IMR-90 (cell line): ENCODE results near the gene RADIL. TPM values are rescaled to one million over a fixed set of nuclear protein-coding genes. Genes with fewer than 3 reads are reported as not detected.

Source experiments
- ATAC-seq: fragments of 200-7000 bp; cut with Tn5 transposase; 2 replicates; pipeline ENCODE4 v1.9.1; 2020; ENCODE audit warnings: low read depth, mild to moderate bottlenecking, moderate library complexity
- BruUV-seq: library from RNA; stranded (reverse); fragments of 400-500 nt; replicated peaks from 2 replicates; lab custom pipeline; 2021; lab: Mats Ljungman, UMichigan
- CTCF ChIA-PET: fragments of 300-600 bp; formaldehyde crosslinking; extraction: SDS; loops from one replicate; lab custom pipeline; 2021; ENCODE audit warnings: antibody characterized with exemption; lab: Yijun Ruan, JAX
- POLR2A ChIA-PET: fragments of 300-600 bp; sonication (Branson Sonifier 250); formaldehyde crosslinking; loops from one replicate; lab custom pipeline; 2022; ENCODE audit warnings: antibody characterized with exemption; ENCODE audit not compliant: unreplicated experiment; lab: Charles Lee
- DNase-seq: peaks from one replicate; pipeline ENCODE4 v3.0.0; 2013
- H2AFZ ChIP-seq: replicated peaks from 2 replicates; pipeline ENCODE3; 2013; ENCODE audit warnings: low read length, mild to moderate bottlenecking; ENCODE audit not compliant: poor library complexity
- H2AK5ac ChIP-seq: 2 replicates; pipeline ENCODE4 v1.6.1; 2013; ENCODE audit warnings: low read depth, low read length, inconsistent platforms
- H2AK9ac ChIP-seq: replicated peaks from 2 replicates; pipeline ENCODE3; 2013; ENCODE audit warnings: mild to moderate bottlenecking, low read depth, low read length, moderate library complexity; ENCODE audit not compliant: poor library complexity
- H2BK120ac ChIP-seq: 2 replicates; pipeline ENCODE4 v1.6.1; 2013; ENCODE audit warnings: low read depth, low read length, inconsistent platforms
- H2BK15ac ChIP-seq: 3 replicates; pipeline ENCODE4 v1.6.1; 2013; ENCODE audit warnings: low read depth, low read length, inconsistent platforms
- H2BK20ac ChIP-seq: 2 replicates; pipeline ENCODE4 v1.6.1; 2013; ENCODE audit warnings: low read depth, mild to moderate bottlenecking, inconsistent platforms, low read length, moderate library complexity
- H2BK5ac ChIP-seq: 2 replicates; pipeline ENCODE4 v1.6.1; 2013; ENCODE audit warnings: mild to moderate bottlenecking, low read depth, low read length, inconsistent platforms; ENCODE audit not compliant: poor library complexity, severe bottlenecking
- H3K14ac ChIP-seq: replicated peaks from 2 replicates; pipeline ENCODE4 v1.6.1; 2013; ENCODE audit warnings: low read depth, low read length, inconsistent platforms
- H3K18ac ChIP-seq: 2 replicates; pipeline ENCODE4 v1.6.1; 2013; ENCODE audit warnings: low read depth, low read length, control low read depth
- H3K23ac ChIP-seq: 2 replicates; pipeline ENCODE4 v1.6.1; 2013; ENCODE audit warnings: low read depth, low read length, inconsistent platforms
- H3K27ac ChIP-seq: 2 replicates; pipeline ENCODE4 v1.5.1; 2013; ENCODE audit warnings: mild to moderate bottlenecking, control low read depth, low read length; ENCODE audit not compliant: insufficient read depth
- H3K27me3 ChIP-seq: 2 replicates; pipeline ENCODE4 v1.6.1; 2013; ENCODE audit warnings: low read length; ENCODE audit not compliant: control insufficient read depth, insufficient read depth
- H3K36me3 ChIP-seq: 2 replicates; pipeline ENCODE4 v1.6.1; 2013; ENCODE audit warnings: low read length, mixed read lengths; ENCODE audit not compliant: control insufficient read depth, insufficient read depth
- H3K4ac ChIP-seq: 2 replicates; pipeline ENCODE4 v1.6.1; 2013; ENCODE audit warnings: low read depth, low read length, inconsistent platforms
- H3K4me1 ChIP-seq: 2 replicates; pipeline ENCODE4 v1.6.1; 2013; ENCODE audit warnings: low read length, mixed read lengths; ENCODE audit not compliant: control insufficient read depth, insufficient read depth
- H3K4me2 ChIP-seq: 2 replicates; pipeline ENCODE4 v1.6.1; 2013; ENCODE audit warnings: low read depth, mild to moderate bottlenecking, control low read depth, low read length, moderate library complexity
- H3K4me3 ChIP-seq: 2 replicates; pipeline ENCODE4 v1.5.1; 2013; ENCODE audit warnings: low read depth, mild to moderate bottlenecking, control low read depth, low read length, moderate library complexity; ENCODE audit not compliant: insufficient read depth
- H3K56ac ChIP-seq: 2 replicates; pipeline ENCODE4 v1.6.1; 2013; ENCODE audit warnings: low read length, inconsistent platforms; ENCODE audit not compliant: insufficient read depth; ENCODE audit errors: extremely low read depth
- H3K79me1 ChIP-seq, 2 experiments: 2 replicates each; pipeline ENCODE4 v1.6.1; 2013; ENCODE audit warnings: low read length in 2 of 2, inconsistent platforms in 1 of 2, low read depth in 1 of 2
- H3K9ac ChIP-seq: 2 replicates; pipeline ENCODE4 v1.6.1; 2013; ENCODE audit warnings: low read depth, low read length, control low read depth
- H3K9me1 ChIP-seq: 2 replicates; pipeline ENCODE4 v1.6.1; 2013; ENCODE audit warnings: low read length, inconsistent platforms; ENCODE audit not compliant: insufficient read depth
- H3K9me3 ChIP-seq: 2 replicates; pipeline ENCODE4 v1.6.1; 2013; ENCODE audit warnings: low read length; ENCODE audit not compliant: control insufficient read depth, insufficient read depth
- H4K20me1 ChIP-seq: 2 replicates; pipeline ENCODE4 v1.6.1; 2013; ENCODE audit warnings: low read length, inconsistent platforms; ENCODE audit not compliant: insufficient read depth
- H4K5ac ChIP-seq: 2 replicates; pipeline ENCODE4 v1.6.1; 2013; ENCODE audit warnings: mild to moderate bottlenecking, low read depth, low read length, control low read depth
- H4K8ac ChIP-seq, 2 experiments: 2 replicates each; pipeline ENCODE4 v1.6.1; 2013; ENCODE audit warnings: low read depth in 2 of 2, low read length in 2 of 2, control low read depth in 1 of 2, inconsistent platforms in 1 of 2
- H4K91ac ChIP-seq: 2 replicates; pipeline ENCODE4 v1.6.1; 2013; ENCODE audit warnings: low read depth, low read length, inconsistent platforms; ENCODE audit not compliant: insufficient read depth
- CEBPB ChIP-seq: IDR thresholded peaks from 2 replicates; pipeline ENCODE4 v1.6.1; 2012; ENCODE audit warnings: low read depth, low read length, improper control_type of control experiment
- CTCF ChIP-seq: conservative IDR thresholded peaks from 2 replicates; pipeline ENCODE4 v1.5.1; 2012; ENCODE audit warnings: mild to moderate bottlenecking, low read depth, low read length, improper control_type of control experiment
- FOS ChIP-seq: fragments of 150-350 bp; IDR thresholded peaks from 2 replicates; pipeline ENCODE4 v1.6.1; 2016; ENCODE audit warnings: low read depth, low read length
- MAFK ChIP-seq: IDR thresholded peaks from 2 replicates; pipeline ENCODE4 v1.6.1; 2012; ENCODE audit warnings: low read depth, low read length, improper control_type of control experiment
- MXI1 ChIP-seq: IDR thresholded peaks from 2 replicates; pipeline ENCODE4 v1.6.1; 2012; ENCODE audit warnings: low read depth, mild to moderate bottlenecking, low read length, moderate library complexity, borderline replicate concordance
- NFE2L2 ChIP-seq: fragments of 150-350 bp; IDR thresholded peaks from 2 replicates; pipeline ENCODE4 v1.6.1; 2016; ENCODE audit warnings: low read depth, mild to moderate bottlenecking, low read length
- RFX5 ChIP-seq: IDR thresholded peaks from 2 replicates; pipeline ENCODE4 v1.8.0; 2012; ENCODE audit warnings: low read depth, mild to moderate bottlenecking, low read length, moderate library complexity
- SMC3 ChIP-seq: fragments of 150-350 bp; IDR thresholded peaks from 2 replicates; pipeline ENCODE4 v1.6.1; 2016; ENCODE audit warnings: low read depth, mild to moderate bottlenecking, antibody characterized with exemption, low read length, moderate library complexity
- USF2 ChIP-seq: fragments of 150-350 bp; IDR thresholded peaks from 2 replicates; pipeline ENCODE4 v1.6.1; 2017; ENCODE audit warnings: mild to moderate bottlenecking, antibody characterized with exemption, low read length, low read depth
- WGBS, 2 experiments: methylation state at CpG; one replicate each; pipeline versions ENCODE4 v1.1.5 to v1.1.7; 2013; ENCODE audit warnings: missing lambda C conversion rate in 2 of 2; ENCODE audit not compliant: insufficient read length in 1 of 2; ENCODE audit errors: extremely low coverage in 2 of 2; 5-methylcytosine and 5-hydroxymethylcytosine counted together
- dilution Hi-C: fragments of 300-500 bp; cut with HindIII; formaldehyde crosslinking; loops from one replicate; pipeline ENCODE4 v1.14.3; 2018; ENCODE audit warnings: low sequenced_read_pairs; ENCODE audit not compliant: unreplicated experiment
- in situ Hi-C: fragments of 300-500 bp; cut with MboI; formaldehyde crosslinking; loops from 3 replicates; pipeline ENCODE4 v1.14.3; 2019; ENCODE audit warnings: low sequenced_read_pairs, inconsistent platforms, mixed read lengths
- intact Hi-C: fragments of 100-400 bp; cut with micrococcal nuclease; formaldehyde crosslinking; loops from 2 replicates; pipeline ENCODE4 v1.10.0; 2022
- polyA plus RNA-seq, 3 experiments: library from polyadenylated mRNA; depleted of rRNA; stranded (reverse); fragments of >200 nt; gene quantifications; 2 replicates each; pipeline ENCODE4 v1.2.3, GENCODE V29; 2012; ENCODE audit warnings: low replicate concordance in 1 of 3
- total RNA-seq: library from RNA; depleted of rRNA; stranded (reverse); fragments of >200 nt; gene quantifications from 2 replicates; pipeline ENCODE4 v1.2.3, GENCODE V29; 2012

The RADIL gene
- total and polyA plus RNA-seq, 2 of the 4 experiments (the other 2 are of a cell fraction) = 0.18 to 0.48 TPM

GRCh38 chr7:4798706-4799235 lies 84.7 kb downstream of the RADIL start:
- Histone ChIP-seq H3K4ac (no peak overlapping the region), H3K9me3 (no peaks in the 10 kb centered on the region), H2BK15ac (no peak overlapping the region), H4K20me1 (no peaks in the 10 kb centered on the region), H2AK9ac (peak overlapping the region; percentile 63), H3K4me2 (no peak overlapping the region), H3K9ac (no peak overlapping the region), H2AK5ac (no peak overlapping the region), H3K4me3 (no peak overlapping the region), H3K27me3 (no peaks in the 10 kb centered on the region), H2AFZ (no peak overlapping the region), H3K14ac (no peak overlapping the region), H3K27ac (no peak overlapping the region), H3K79me1 (no peaks in the 10 kb centered on the region), H2BK5ac (no peak overlapping the region), H3K4me1 (no peaks in the 10 kb centered on the region), H4K5ac (no peak overlapping the region), H3K56ac (no peak overlapping the region), H4K8ac (no peak overlapping the region), H3K9me1 (0 out of 2 replicates have a peak, but pooled peaks cover 3% of the 10 kb centered on the region), H3K36me3 (no peaks in the 10 kb centered on the region), H2BK120ac (no peak overlapping the region), H3K23ac (no peak overlapping the region), H3K18ac (no peak overlapping the region), H2BK20ac (no peak overlapping the region), H4K91ac (no peak overlapping the region)
- dilution Hi-C loops (no loop called here), in situ Hi-C loops (loop anchor here (5.0 kb wide), 1 partner anchor 289 kb away; no protein-coding TSS in a partner anchor), intact Hi-C loops (loop anchor here (1.0 to 5.0 kb wide), 3 partner anchors 85 to 394 kb away; partner anchors contain the start of genes RADIL and WIPI2)
- no peak for ATAC-seq
- POLR2A ChIA-PET = interaction anchor here (0.6 kb wide), 1 partner anchor 698 kb away, joined by 7 read pairs; no protein-coding TSS in a partner anchor
- TF ChIP-seq MXI1 (no peak), SMC3 (no peak), MAFK (no peak), FOS (no peak), USF2 (no peak), CEBPB (no peak), RFX5 (no peak), NFE2L2 (no peak), CTCF (no peak)
- no TSS peak for BruUV-seq
- CTCF ChIA-PET = interaction anchor here (0.5 to 1.1 kb wide), 2 partner anchors 287 to 1198 kb away, joined by 3 read pairs; no protein-coding TSS in a partner anchor
- no CpG with 5 or more reads among the region's 15 CpGs for WGBS, 2 experiments
- no peak for DNase-seq
